K562 (cell line): Measurements from ENCODE around the gene MVD. TPM values are rescaled to one million over a fixed set of nuclear protein-coding genes. Genes with fewer than 3 reads are reported as not detected.

Source experiments
- ATAC-seq: fragments of 200-7000 bp; cut with Tn5 transposase; 3 replicates; pipeline ENCODE4 v1.9.1; 2020; ENCODE audit warnings: moderate library complexity
- BruUV-seq: library from RNA; stranded (reverse); fragments of 400-500 nt; replicated peaks from 2 replicates; lab custom pipeline; 2021; lab: Mats Ljungman, UMichigan
- CTCF ChIA-PET: fragments of 300-600 bp; formaldehyde crosslinking; extraction: SDS; loops from one replicate; lab custom pipeline; 2021; ENCODE audit warnings: low intra/inter-chr PET ratio; lab: Yijun Ruan, JAX
- POLR2A ChIA-PET: fragments of 300-600, 350-650 bp; sonication (Branson Sonifier 250); formaldehyde crosslinking; extraction: SDS; loops from one replicate; lab custom pipeline; 2021; ENCODE audit warnings: antibody characterized with exemption, inconsistent platforms; lab: Yijun Ruan, JAX
- DNase-seq, 4 experiments: peaks; one replicate each; pipeline versions ENCODE4 v3.0.0 to v3.0.0-alpha.2; 2011 to 2018; ENCODE audit warnings: low spot score in 3 of 4, mixed read lengths in 3 of 4; ENCODE audit errors: extremely low read depth in 1 of 4
- FAIRE-seq: peaks from 2 replicates; lab custom pipeline; 2011; peaks lifted over from hg19 to GRCh38; lab: Jason Lieb, UNC
- H2AFZ ChIP-seq: 2 replicates; pipeline ENCODE4 v1.6.0; 2011; ENCODE audit warnings: low read depth, low read length, control low read depth, inconsistent platforms
- H3K27ac ChIP-seq: fragments of 200-600 bp; 3 replicates; pipeline ENCODE4 v1.8.0; 2011; ENCODE audit warnings: low read depth, mild to moderate bottlenecking, control low read depth, inconsistent platforms, low read length, moderate library complexity, mixed read lengths; ENCODE audit errors: extremely low read depth
- H3K27me3 ChIP-seq, 2 experiments: fragments of 300-600 bp in 1 of 2; 2 replicates in 1 of 2; 3 replicates in 1 of 2; pipeline versions ENCODE4 v1.6.0 to v1.8.0; 2011; ENCODE audit warnings: inconsistent platforms in 2 of 2, low read length in 2 of 2, mild to moderate bottlenecking in 1 of 2, mixed read lengths in 1 of 2, moderate library complexity in 1 of 2; ENCODE audit not compliant: control insufficient read depth in 2 of 2, insufficient read depth in 2 of 2
- H3K36me3 ChIP-seq: fragments of 300-600 bp; 3 replicates; pipeline ENCODE4 v1.8.0; 2011; ENCODE audit warnings: mild to moderate bottlenecking, low read length, inconsistent platforms; ENCODE audit not compliant: control insufficient read depth, insufficient read depth
- H3K4me1 ChIP-seq, 2 experiments: fragments of 200-600 bp in 1 of 2; replicated peaks in 1 of 2; 2 replicates in 1 of 2; 3 replicates in 1 of 2; pipeline versions ENCODE4 v1.5.1 to v1.8.0; 2011; ENCODE audit warnings: inconsistent platforms in 2 of 2, low read length in 2 of 2, mild to moderate bottlenecking in 1 of 2, mixed read lengths in 1 of 2, moderate library complexity in 1 of 2; ENCODE audit not compliant: control insufficient read depth in 2 of 2, insufficient read depth in 2 of 2
- H3K4me2 ChIP-seq: 2 replicates; pipeline ENCODE4 v1.6.1; 2011; ENCODE audit warnings: low read length, control low read depth, inconsistent platforms, mixed read lengths; ENCODE audit not compliant: insufficient read depth
- H3K4me3 ChIP-seq: fragments of 200-600 bp; sonication (generic), shearing (Covaris generic); 2 replicates; pipeline ENCODE4 v1.5.1; 2016; ENCODE audit warnings: control low read depth, inconsistent platforms
- H3K79me2 ChIP-seq: fragments of 200-600 bp; 3 replicates; pipeline ENCODE4 v1.8.0; 2011; ENCODE audit warnings: low read length, inconsistent platforms; ENCODE audit not compliant: control insufficient read depth, insufficient read depth
- H3K9ac ChIP-seq, 2 experiments: 2 replicates each; pipeline versions ENCODE4 v1.6.0 to v1.6.1; 2011; ENCODE audit warnings: low read depth in 2 of 2, low read length in 2 of 2, control low read depth in 1 of 2, inconsistent platforms in 1 of 2, mild to moderate bottlenecking in 1 of 2, mixed read lengths in 1 of 2; ENCODE audit not compliant: insufficient read depth in 1 of 2
- H3K9me1 ChIP-seq: one replicate; pipeline ENCODE4 v1.6.0; 2011; ENCODE audit warnings: inconsistent platforms, mild to moderate bottlenecking, low read length, moderate library complexity; ENCODE audit not compliant: control insufficient read depth, insufficient read depth
- H3K9me3 ChIP-seq: replicated peaks from 2 replicates; pipeline ENCODE4 v1.5.1; 2011; ENCODE audit warnings: low read depth, low read length, inconsistent platforms; ENCODE audit not compliant: control insufficient read depth, insufficient read depth
- H4K20me1 ChIP-seq: replicated peaks from 2 replicates; pipeline ENCODE4 v1.6.1; 2011; ENCODE audit warnings: low read length, inconsistent platforms, mixed read lengths; ENCODE audit not compliant: control insufficient read depth, insufficient read depth
- CTCFL ChIP-seq: IDR thresholded peaks from 2 replicates; pipeline ENCODE4 v1.6.1; 2011; ENCODE audit warnings: borderline replicate concordance, low read depth, mild to moderate bottlenecking, moderate library complexity, low read length; ENCODE audit not compliant: insufficient read depth, poor library complexity, severe bottlenecking
- HDAC3 ChIP-seq: fragments of 450-650 bp; IDR thresholded peaks from 2 replicates; pipeline ENCODE4 v1.6.1; 2018; ENCODE audit warnings: borderline replicate concordance, mild to moderate bottlenecking, moderate library complexity; ENCODE audit not compliant: partially characterized antibody
- POLR2AphosphoS5 ChIP-seq: IDR thresholded peaks from 2 replicates; pipeline ENCODE4 v1.6.1; 2011; ENCODE audit warnings: mild to moderate bottlenecking, low read depth, low read length, moderate library complexity; ENCODE audit not compliant: control insufficient read depth, insufficient read depth
- ZBTB33 ChIP-seq: sonication (generic); formaldehyde crosslinking; IDR thresholded peaks from 2 replicates; pipeline ENCODE4 v1.8.1; 2023; ENCODE audit warnings: mild to moderate bottlenecking, missing genetic modification reagents
- WGBS: fragments of 100-300 bp; shearing (Covaris generic); methylation state at CpG from one replicate; pipeline ENCODE4 v1.1.6; 2016; ENCODE audit warnings: low coverage, mixed read lengths; ENCODE audit not compliant: insufficient coverage; ENCODE audit errors: missing lambda C conversion rate; 5-methylcytosine and 5-hydroxymethylcytosine counted together
- in situ Hi-C: fragments of 300-500 bp; cut with MboI; formaldehyde crosslinking; loops from 4 replicates; pipeline ENCODE4 v1.15.0; 2018; ENCODE audit warnings: inconsistent platforms, mixed read lengths
- intact Hi-C: fragments of 100-400 bp; cut with micrococcal nuclease; formaldehyde crosslinking; loops from 2 replicates; pipeline ENCODE4 v1.14.2; 2022
- polyA plus RNA-seq, 8 experiments: library from polyadenylated mRNA; depleted of rRNA in 4 of 8; stranded (reverse) in 5 of 8; unstranded in 3 of 8; fragments of >200 nt; fragmentation: Nextera tagmentation in 2 of 8; fragmentation: Illumina TruSeq in 1 of 8; extraction: Ambion mirVana in 2 of 8; extraction: Trizol in 1 of 8; gene quantifications; 2 replicates each; pipeline versions ENCODE4 v1.2.1 to v1.2.3, GENCODE V29; 2011 to 2014; ENCODE audit warnings: inconsistent platforms in 1 of 8, missing spikeins in 1 of 8
- total RNA-seq, 7 experiments: library from RNA; depleted of rRNA in 6 of 7; stranded (reverse); fragments of >200 nt in 6 of 7; fragmentation: Illumina TruSeq in 2 of 7; extraction: Trizol in 2 of 7; gene quantifications; 2 replicates each; pipeline versions ENCODE4 v1.2.1 to v1.2.3, GENCODE V29; 2011 to 2021; ENCODE audit warnings: low replicate concordance in 1 of 7

The MVD gene
- total and polyA plus RNA-seq, 9 of the 15 experiments (the other 6 are each of a cell fraction or from before 2014, with no cell fraction given) = 12.2 to 141 (median 45.3) TPM

- TF ChIP-seq CTCFL = peak; percentile 89
Observed at GRCh38 chr16:88633684-88634140, 29.2 kb downstream of the MVD start (continued).

- POLR2A ChIA-PET = interaction anchor here (0.8 to 1.1 kb wide), 3 partner anchors 15 to 79 kb away, joined by 3 to 4 read pairs (median 4); no protein-coding TSS in a partner anchor
Observed at GRCh38 chr16:88632587-88632930, 30.3 kb downstream of the MVD start.

More at GRCh38 chr16:88632587-88632930, 30.3 kb downstream of the MVD start:
- intact Hi-C loops = no loop called here
- Histone ChIP-seq H3K79me2 (no peaks in the 10 kb centered on the region), H3K36me3 (peaks cover 56% of the 10 kb centered on the region), H3K4me3 (no peak overlapping the region), H4K20me1 (peaks cover 16% of the 10 kb centered on the region; the same call in 1 of the 2 replicates), H3K4me1 (peaks cover 28 to 71% of the 10 kb centered on the region in 2 experiments), H3K27ac (no peak overlapping the region), H3K27me3 (no peaks in the 10 kb centered on the region), H2AFZ (no peak overlapping the region), H3K9me1 (no peaks in the 10 kb centered on the region), H3K9ac (no peak overlapping the region; a peak in 1 of 4 replicates)
- ATAC-seq (no peak), DNase-seq (no peak)
- 92% methylated on average over 11 of the region's 11 CpGs for WGBS
- CTCF ChIA-PET = no interaction called here
- no TSS peak for BruUV-seq
- in situ Hi-C loops = no loop called here
- TF ChIP-seq ZBTB33 (CRISPR knock-in tag) = peak; percentile 45; the same call in 1 of the 2 replicates
- 0 out of 2 replicates have a peak, but pooled peaks have one; percentile 42 for TF ChIP-seq POLR2AphosphoS5
- TF ChIP-seq HDAC3 = no peak
- TF ChIP-seq, all 486 proteins: peak for 2
- FAIRE-seq = no peak
- Histone ChIP-seq H3K4me2 (no peak overlapping the region), H3K9me3 (no peaks in the 10 kb centered on the region)
